Body of pancreas (tissue), 4 donors: ENCODE measurements around the gene SF3B5.

Experiments used
- POLR2A ChIP-seq, 3 donors: fragments of 450-650 bp; IDR thresholded peaks; one replicate each; pipeline ENCODE4 v1.6.1; 2016; ENCODE audit warnings: antibody characterized with exemption in 3 of 3, mild to moderate bottlenecking in 2 of 3
- TF ChIP-seq, protein P1 (sequence below), 7 experiments: fragments of 450-650 bp in 4 of 7; fragments of 200-600 bp in 3 of 7; sonication (generic) in 3 of 7; IDR thresholded peaks; one replicate each; pipeline ENCODE4 v1.5.1; 2016 to 2019; ENCODE audit warnings: antibody characterized with exemption in 7 of 7

DNA sequence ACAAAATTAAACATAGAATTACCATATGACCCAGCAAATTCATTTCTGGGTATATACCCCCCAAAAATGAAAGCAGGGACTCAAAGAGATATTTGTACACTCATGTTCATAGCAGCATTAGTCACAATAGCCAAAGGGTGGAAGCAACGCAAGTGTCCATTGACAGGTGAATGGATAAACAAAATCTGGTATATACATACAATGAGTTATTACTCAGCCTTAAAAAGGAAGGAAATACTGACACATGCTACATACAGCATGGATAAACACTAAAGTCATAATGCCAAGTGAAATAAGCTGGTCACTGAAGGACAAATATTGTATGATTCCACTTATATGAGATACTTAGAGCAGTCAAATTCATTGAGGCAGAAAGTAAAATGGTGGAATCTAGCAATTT lies 49.6 kb upstream of the SF3B5 start:
- TF ChIP-seq, protein P1, sequence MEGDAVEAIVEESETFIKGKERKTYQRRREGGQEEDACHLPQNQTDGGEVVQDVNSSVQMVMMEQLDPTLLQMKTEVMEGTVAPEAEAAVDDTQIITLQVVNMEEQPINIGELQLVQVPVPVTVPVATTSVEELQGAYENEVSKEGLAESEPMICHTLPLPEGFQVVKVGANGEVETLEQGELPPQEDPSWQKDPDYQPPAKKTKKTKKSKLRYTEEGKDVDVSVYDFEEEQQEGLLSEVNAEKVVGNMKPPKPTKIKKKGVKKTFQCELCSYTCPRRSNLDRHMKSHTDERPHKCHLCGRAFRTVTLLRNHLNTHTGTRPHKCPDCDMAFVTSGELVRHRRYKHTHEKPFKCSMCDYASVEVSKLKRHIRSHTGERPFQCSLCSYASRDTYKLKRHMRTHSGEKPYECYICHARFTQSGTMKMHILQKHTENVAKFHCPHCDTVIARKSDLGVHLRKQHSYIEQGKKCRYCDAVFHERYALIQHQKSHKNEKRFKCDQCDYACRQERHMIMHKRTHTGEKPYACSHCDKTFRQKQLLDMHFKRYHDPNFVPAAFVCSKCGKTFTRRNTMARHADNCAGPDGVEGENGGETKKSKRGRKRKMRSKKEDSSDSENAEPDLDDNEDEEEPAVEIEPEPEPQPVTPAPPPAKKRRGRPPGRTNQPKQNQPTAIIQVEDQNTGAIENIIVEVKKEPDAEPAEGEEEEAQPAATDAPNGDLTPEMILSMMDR (IDR thresholded peaks at IDR 0.05) = no peak
- TF ChIP-seq POLR2A (IDR thresholded peaks at IDR 0.05) = no peak
